Stimulated activated CD4-positive, alpha-beta T cell treated with anti-CD3 and anti-CD28 coated beads, Interleukin-2, amount 100 ng/mL, for 4 hours (primary cell): ENCODE measurements around the gene CCDC40.

ENCODE experiments used
- DNase-seq: peaks from one replicate; pipeline ENCODE4 v3.0.0-alpha.2; 2020; ENCODE audit warnings: low read depth

The CCDC40 gene

GRCh38 chr17:80049986-80050385, 13.5 kb downstream of the CCDC40 start:
- DNase-seq: no peak

GRCh38 chr17:80050706-80051105, 14.3 kb downstream of the CCDC40 start:
- DNase-seq: no peak

DNA sequence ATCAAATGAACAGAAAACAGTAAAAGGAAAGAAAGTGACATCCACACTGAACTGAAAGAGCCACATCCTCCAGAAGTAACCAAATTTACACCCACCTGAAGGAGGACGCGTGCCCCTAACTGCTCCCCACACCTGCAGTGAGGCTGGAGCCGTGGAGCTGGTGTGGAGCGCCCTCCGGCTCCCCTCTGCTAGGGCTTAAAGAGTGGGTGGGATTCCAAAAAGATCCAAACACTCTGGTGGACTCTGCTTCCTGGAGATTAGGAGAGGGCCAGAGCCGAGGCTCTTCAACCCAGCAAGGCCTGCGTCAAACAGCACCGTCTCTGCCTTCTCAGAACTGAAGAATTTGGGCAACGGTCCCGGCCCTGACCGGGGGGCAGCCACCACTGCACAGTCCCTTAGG, 15.2 kb downstream of the CCDC40 start:
- no peak for DNase-seq

DNA sequence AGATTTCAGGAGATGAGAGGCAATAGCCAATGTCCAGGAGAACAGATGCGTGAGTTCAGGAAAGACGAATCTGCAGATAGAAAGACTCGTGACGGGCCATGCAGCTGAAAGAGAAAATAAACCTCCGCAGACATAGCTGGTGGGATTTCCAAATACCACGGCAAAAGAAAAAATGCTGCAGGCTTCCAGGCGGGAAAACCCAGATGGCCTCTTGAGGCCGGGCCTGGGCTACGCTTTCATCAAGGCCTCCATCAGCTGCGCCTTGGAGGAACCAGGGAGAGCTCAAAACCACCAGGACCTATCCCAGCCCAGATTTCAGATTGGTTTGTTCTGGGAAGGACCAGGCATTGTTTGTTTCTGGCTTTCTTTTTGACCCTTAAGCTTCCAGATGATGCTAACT, 16.7 kb downstream of the CCDC40 start:
- no peak for DNase-seq

- no peak for DNase-seq
Measured at GRCh38 chr17:80055597-80055996, 19.2 kb downstream of the CCDC40 start.

GRCh38 chr17:80058311-80058955, 22.0 kb downstream of the CCDC40 start:
- no peak for DNase-seq

DNA sequence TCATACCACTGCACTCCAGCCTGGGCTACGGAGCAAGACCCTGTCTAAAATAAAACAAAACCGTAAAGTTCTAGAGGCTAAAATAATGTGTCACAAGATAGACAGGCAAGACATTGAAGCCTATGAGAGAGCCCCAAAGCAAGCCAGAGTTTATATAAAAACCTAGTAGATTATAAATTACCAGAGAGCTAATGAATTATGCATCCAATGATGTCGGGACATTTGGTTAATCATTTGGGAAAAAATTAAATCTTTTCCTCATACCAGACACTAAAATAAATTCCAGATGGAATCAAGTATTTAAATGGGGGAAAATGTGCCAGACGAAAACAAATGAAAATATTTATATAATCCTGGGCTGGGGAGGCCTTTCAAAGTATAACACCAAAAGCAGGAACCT, 24.2 kb downstream of the CCDC40 start:
- no peak for DNase-seq

DNA sequence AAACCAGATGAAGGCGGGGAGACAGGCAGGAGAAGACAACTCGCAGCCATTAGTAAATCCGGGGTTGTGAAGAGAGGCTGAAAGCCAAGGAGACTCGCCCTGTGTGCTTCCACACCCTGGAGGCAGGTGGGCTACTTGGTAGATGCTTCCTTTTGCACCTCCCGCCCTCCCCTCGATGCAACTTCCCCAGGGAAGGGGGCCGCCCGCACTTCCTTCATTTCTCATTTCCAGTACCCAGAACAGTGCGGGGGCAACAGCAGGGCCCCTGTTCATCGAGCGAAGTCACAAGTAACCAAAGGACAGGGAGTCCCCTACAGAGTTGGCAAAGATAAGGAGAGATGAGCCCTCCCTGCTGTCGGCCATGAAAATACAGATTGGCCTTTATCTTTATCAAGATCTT, 25.0 kb downstream of the CCDC40 start:
- DNase-seq: no peak

DNA sequence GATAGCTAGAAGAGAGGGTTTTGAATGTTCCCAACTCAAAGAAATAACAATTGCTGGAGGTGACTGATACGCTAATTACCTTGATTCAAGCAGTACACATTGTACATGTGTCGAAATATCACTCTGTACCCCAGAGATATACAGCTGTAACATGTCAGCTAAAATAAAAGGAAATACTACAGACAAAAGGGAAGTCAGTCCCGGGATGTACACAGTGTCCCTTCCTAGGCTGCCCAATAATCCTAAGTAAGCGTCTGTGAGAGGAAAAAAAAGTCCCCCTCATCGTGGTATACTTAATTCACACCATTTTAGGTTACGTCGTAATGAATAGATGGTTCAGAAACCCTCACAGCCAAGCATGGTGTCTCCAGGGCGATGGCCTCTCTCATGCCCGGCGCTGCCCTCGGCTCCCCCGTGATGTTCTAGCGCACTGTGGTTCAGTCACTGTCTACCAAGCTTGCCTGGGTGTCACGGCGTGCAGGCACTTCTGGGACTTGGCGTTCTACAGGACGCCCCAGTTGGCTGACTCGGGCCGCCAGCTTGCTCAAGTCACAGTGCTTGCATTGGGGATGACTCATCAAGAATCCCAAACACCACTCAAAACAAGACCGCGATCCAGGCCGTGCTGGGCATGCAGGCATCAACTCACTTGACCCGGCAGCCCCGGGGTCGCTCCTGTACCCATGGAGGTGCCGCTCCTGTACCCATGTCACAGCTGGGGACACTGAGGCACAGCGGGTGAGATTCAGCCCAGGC, 27.6 kb downstream of the CCDC40 start:
- no peak for DNase-seq

DNA sequence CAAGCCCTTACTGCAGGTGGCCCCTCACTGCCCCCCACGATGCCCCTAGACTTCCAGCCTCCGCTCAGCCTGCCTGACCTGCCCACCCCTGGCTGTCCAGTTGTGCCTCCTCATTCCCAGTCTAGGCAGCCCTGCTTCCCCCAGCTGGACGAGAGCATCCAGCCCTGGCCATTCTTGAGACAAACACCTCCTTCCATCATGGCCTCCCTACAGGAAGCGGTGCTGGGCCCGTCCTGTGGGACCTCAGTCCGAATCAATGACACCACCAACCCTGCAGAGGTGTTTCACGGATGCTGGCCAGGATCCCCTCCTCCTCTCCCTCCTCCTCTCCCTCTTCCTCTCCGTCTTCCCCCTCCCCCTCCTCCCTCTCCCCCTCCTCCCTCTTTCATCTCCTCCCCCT, 28.3 kb downstream of the CCDC40 start:
- DNase-seq: no peak

DNA sequence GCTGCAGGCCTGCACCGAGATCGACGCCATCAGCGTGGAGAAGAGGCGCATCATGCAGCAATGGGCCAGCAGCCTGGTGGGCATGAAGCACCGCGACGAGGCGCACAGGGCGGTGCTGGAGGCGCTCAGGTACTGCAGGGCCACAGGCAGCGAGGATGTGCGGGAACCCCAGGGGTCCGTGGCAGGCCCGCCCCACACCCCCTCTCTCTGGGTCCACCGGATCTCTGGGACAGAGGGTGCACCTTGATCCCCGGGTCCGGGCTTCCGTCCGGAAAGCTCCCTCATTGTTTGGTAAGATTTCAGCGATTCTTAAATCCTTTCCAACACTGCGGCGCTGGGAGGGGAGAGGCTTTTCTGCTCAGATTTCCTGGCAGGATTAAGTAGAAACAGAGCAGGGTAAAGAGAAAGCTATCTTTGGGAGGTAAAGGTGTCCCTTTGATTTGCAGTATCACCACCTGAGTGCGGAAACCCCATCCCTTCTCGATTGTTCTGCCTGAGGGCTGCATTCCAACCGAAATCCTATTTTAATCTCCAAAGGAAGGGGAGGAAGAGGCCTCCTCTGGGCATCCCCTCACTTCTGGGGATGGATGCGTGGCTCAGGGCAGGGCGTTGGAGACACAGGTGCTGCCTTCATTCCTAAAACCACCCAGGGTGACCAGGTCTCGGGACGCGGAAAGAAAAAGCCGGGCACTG, 29.2 kb downstream of the CCDC40 start:
- DNase-seq: no peak

DNA sequence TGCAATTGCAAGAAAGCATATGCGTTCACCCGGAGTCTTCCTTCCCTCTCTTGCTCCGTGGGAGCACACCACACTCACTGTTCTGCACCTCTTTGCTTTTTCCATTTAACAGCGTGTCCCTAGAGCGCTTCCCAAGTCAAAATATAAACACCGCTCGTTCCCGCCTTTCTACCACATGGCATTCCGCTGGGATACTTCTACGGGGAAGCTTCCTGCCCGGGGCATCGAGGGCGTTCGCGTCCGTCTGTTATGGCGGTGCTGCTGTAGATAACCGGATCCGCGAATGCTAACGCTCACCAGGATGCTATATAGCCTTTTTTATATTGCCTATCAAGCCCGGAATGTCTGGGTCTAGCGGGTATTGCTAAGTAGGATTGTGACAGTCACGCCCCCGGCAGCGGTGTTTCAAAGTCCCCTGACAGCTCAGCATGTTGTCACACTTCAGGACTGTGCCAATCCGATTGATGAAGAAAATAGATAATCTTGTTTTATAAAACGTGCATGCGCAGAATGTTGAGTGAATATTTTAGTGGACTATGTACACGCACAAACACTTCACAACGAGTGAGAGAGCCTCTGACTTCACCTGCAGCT, 31.0 kb downstream of the CCDC40 start:
- DNase-seq: no peak

- DNase-seq: no peak
Measured at GRCh38 chr17:80068301-80069222, 32.1 kb downstream of the CCDC40 start.

- DNase-seq: no peak
Measured at GRCh38 chr17:80070375-80071115, 34.1 kb downstream of the CCDC40 start.

GRCh38 chr17:80071116-80071841, 34.8 kb downstream of the CCDC40 start:
- no peak for DNase-seq

- DNase-seq: no peak
Measured at GRCh38 chr17:80072410-80072809, 36.0 kb downstream of the CCDC40 start.

DNA sequence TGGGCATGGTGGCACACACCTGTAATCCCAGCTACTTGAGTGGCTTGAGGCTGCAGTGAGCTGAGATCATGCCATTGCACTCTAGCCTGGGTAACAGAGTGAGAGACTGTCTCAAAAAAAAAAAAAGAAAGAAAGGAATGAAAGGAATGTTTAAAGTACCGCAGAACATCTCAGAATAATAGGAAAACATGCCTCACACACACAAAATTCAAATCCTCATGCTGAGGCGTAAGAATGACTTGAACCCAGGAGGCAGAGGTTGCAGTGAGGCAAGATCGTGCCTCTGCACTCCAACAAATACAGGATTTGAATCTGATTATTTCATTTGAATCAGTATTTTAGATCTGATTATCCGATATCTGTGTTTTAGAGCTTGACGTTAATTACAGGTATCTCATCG, 43.6 kb downstream of the CCDC40 start:
- DNase-seq: no peak

GRCh38 chr17:80081596-80081995, 45.2 kb downstream of the CCDC40 start:
- DNase-seq: no peak

DNA sequence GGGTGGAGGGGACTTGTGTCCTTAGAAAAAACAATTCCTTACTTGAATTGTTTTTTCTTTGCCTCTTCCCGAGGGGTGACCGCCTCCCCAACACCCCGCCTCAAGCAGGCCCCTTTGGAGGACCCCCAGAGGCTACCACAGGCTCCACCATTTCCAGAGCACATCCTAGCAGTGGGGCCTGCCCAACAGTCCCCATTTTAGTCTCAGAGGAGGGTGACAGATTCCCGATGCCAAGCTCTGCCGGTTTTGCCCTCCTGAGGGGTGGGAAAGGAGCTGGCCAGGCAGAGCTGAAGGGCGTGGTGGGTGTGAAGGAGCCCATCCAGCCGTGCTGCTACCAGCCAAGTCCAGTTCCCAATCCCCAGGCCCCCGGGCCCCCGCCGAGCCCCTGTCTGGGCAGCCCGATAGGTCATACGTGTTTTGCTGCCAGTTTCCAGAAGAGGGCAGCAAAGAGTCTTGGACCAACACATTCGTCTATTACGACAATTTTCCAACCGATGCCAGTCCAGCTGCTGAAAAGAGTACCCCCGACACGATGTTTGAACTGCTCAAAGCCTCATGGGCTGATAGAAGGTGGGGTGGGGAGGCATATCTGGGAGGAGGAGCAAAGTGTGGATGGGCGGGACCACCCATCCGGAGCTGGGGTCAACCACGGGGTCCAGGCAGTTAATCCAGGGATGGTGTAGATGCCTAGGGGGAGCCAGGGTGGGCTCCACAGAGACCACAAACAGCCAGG, 46.1 kb downstream of the CCDC40 start:
- peak; percentile 54 for DNase-seq
